GM23338 (cell line): Measurements from ENCODE around the gene RBM14.

Experiments used
- EZH2phosphoT487 ChIP-seq: fragments of 200-600 bp; sonication (generic); IDR thresholded peaks from one replicate; pipeline ENCODE4 v1.8.1; 2018; ENCODE audit warnings: antibody characterized with exemption; ENCODE audit not compliant: unreplicated experiment
- POLR2AphosphoS5 ChIP-seq: IDR thresholded peaks from 2 replicates; pipeline ENCODE4 v1.6.1; 2016; ENCODE audit warnings: antibody characterized with exemption, low read depth
- TF ChIP-seq, protein P1 (sequence below): IDR thresholded peaks from one replicate; pipeline ENCODE4 v1.6.1; 2018; ENCODE audit warnings: antibody characterized with exemption; ENCODE audit not compliant: unreplicated experiment
- TF ChIP-seq, protein P2 (sequence below), 2 experiments: fragments of 200-600 bp in 1 of 2; sonication (generic) in 1 of 2; conservative IDR thresholded peaks; 2 replicates each; pipeline versions ENCODE4 v1.5.1 to v1.6.1; 2016 to 2017; ENCODE audit warnings: antibody characterized with exemption in 2 of 2, low read depth in 2 of 2, mild to moderate bottlenecking in 2 of 2, moderate library complexity in 1 of 2

DNA sequence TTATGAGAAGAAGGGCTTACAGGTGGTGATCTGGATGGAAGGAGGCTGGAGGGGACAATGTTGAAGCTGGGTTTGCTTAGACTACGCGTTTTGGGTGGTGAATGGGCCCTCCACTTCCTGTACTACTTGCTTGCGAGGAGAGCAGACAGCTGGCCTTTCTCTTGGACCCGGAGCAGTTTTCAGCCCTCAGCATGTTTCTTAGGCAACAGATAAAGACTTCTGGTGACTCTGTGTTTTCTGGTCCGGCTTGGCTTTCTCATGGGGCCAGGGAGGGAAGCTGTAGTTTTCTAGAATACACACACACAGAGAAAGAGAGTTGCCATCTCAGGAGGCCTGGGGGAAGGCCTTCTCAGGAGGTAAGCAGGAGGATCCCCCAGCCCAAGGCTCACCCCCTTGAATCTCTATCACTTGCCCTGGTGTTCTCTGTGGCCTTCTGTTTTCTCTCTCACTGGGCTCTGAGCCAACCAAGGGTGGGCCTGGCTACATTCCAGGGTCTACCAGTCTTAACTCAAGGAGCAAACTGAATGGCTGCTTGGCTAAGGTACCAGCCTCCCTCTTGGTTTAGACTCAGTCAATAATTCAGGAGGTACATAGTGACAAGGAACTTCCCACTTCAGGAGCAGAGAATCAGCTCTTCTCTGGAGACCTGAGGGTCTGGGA is 21.1 kb upstream of the RBM14 start:
- TF ChIP-seq, protein P1, sequence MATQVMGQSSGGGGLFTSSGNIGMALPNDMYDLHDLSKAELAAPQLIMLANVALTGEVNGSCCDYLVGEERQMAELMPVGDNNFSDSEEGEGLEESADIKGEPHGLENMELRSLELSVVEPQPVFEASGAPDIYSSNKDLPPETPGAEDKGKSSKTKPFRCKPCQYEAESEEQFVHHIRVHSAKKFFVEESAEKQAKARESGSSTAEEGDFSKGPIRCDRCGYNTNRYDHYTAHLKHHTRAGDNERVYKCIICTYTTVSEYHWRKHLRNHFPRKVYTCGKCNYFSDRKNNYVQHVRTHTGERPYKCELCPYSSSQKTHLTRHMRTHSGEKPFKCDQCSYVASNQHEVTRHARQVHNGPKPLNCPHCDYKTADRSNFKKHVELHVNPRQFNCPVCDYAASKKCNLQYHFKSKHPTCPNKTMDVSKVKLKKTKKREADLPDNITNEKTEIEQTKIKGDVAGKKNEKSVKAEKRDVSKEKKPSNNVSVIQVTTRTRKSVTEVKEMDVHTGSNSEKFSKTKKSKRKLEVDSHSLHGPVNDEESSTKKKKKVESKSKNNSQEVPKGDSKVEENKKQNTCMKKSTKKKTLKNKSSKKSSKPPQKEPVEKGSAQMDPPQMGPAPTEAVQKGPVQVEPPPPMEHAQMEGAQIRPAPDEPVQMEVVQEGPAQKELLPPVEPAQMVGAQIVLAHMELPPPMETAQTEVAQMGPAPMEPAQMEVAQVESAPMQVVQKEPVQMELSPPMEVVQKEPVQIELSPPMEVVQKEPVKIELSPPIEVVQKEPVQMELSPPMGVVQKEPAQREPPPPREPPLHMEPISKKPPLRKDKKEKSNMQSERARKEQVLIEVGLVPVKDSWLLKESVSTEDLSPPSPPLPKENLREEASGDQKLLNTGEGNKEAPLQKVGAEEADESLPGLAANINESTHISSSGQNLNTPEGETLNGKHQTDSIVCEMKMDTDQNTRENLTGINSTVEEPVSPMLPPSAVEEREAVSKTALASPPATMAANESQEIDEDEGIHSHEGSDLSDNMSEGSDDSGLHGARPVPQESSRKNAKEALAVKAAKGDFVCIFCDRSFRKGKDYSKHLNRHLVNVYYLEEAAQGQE = no peak
- TF ChIP-seq, protein P2, sequence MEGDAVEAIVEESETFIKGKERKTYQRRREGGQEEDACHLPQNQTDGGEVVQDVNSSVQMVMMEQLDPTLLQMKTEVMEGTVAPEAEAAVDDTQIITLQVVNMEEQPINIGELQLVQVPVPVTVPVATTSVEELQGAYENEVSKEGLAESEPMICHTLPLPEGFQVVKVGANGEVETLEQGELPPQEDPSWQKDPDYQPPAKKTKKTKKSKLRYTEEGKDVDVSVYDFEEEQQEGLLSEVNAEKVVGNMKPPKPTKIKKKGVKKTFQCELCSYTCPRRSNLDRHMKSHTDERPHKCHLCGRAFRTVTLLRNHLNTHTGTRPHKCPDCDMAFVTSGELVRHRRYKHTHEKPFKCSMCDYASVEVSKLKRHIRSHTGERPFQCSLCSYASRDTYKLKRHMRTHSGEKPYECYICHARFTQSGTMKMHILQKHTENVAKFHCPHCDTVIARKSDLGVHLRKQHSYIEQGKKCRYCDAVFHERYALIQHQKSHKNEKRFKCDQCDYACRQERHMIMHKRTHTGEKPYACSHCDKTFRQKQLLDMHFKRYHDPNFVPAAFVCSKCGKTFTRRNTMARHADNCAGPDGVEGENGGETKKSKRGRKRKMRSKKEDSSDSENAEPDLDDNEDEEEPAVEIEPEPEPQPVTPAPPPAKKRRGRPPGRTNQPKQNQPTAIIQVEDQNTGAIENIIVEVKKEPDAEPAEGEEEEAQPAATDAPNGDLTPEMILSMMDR (conservative IDR thresholded peaks at IDR 0.05; ENCODE audit: low read depth in 2 of 2) = no peak
- TF ChIP-seq POLR2AphosphoS5 (no peak), EZH2phosphoT487 (no peak)
